ENCODE data around the gene GNAI1.

GNAI1 gene

GRCh38 chr7:80161466-80161865, 26.8 kb downstream of the GNAI1 start:
- no peak for DNase-seq

DNA sequence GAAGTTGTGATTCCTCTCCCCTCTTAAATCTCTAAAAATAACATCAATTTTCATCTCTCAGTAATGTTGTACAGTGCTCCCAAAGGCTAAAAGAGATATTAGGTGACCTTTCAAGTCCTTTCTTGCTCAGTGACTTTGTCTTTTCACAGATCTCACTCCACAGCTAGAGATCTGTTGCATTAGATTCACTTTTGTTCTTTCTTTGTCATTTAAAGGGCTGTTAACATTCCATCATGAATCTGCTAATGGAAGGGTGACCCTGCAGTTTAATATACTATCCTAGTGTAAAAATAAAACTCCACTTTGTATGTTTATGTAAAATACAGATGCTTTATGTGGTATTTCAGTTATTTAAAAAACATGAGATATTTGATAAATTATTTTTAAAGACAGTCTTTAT, 30.5 kb downstream of the GNAI1 start:
- no peak for DNase-seq

GRCh38 chr7:80170445-80170844, 35.8 kb downstream of the GNAI1 start:
- no peak for DNase-seq

DNA sequence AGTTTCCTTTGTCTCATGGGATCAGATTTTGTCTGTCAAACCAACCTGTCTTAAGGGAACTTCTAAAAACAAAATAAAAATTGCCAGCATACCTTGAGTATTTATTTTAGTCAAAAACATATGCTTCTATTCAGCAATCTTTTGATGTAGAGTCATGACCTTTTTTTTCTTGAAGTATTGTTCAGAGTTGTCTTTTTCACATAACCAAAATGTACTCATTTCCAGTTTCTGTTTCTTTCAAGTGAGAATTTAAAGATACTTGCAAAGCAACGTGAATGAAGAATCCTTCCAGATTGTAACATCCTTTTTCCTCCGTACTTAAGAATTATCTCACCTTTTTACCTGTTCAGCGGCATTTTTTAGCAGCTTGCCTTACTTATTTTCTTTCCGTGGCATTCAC, 37.8 kb downstream of the GNAI1 start:
- DNase-seq, result no peak

DNA sequence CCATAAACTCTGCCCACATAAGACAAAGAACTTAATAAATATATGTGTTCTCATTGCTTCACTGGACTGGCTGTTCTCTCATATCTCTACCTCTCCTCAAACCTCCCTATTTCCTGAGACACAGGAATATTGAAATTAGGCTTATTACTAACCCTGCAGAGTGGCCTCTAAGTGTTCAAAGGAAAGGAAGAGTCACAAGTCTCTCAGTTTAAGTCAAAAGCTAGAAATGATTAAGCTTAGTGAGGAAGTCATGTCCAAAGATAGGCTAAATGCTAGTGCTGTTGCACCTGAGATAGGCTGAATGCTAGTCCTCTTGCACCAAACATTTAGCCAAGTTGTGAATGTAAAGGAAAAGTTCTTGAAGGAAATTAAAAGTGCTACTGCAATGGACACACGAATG, 41.1 kb downstream of the GNAI1 start:
- DNase-seq, result no peak

- no peak for DNase-seq
Observed at GRCh38 chr7:80181411-80181810, 46.8 kb downstream of the GNAI1 start.

DNA sequence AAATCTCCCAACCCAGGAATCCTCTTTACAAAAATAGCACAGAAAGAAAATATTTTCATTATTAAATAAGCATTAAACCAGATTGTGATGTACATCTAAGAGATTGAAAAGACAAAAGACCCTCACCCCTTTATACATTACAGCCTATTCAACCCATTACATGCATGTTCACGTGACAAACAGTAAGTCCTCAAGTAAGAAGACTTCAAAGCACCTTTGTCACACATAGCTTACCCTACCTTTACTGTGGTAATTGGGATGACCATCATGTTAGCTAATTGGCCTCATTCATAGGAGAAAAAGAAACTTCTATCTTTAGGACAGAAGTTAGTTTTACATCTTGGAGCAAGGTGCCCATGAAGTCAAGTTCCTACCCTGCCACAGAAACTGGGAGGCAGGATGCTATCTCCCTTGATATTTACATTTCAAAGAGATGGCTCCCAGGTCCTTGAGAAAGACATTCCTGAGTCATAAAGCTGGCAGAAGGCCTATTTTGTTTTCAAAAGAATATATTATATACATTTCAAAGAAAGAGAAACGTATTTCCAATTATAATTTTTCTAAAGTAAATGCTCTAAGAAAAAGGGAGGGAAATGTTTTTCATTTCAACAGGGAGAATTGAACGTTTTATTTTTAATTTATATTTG, 48.1 kb downstream of the GNAI1 start:
- peak; percentile 35 for DNase-seq

- no peak for DNase-seq
Observed at GRCh38 chr7:80183351-80183750, 48.7 kb downstream of the GNAI1 start.

GRCh38 chr7:80183900-80184685, 49.5 kb downstream of the GNAI1 start:
- DNase-seq, result no peak

- DNase-seq, result no peak
Observed at GRCh38 chr7:80184693-80185092, 50.1 kb downstream of the GNAI1 start.

GRCh38 chr7:80185571-80185970, 50.9 kb downstream of the GNAI1 start:
- no peak for DNase-seq

DNA sequence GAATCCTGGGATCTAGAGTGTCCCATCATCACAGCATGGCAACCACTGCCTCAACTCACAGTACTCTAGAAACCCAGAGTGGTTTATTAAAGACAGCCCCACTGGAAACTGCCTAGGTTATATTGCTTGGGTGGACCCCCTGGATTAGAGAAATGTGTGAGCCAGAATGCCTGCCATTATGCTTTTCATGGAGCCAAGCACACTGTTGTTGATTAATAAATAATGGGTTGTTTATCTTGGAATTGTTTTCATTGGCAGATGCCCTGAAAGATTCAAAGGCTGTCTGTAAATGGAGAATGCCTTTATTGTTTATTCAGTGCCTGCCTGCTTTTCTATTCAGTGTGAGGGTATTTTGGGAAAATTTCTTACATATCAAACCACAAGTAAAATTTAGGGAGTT, 52.1 kb downstream of the GNAI1 start:
- DNase-seq, result peak; percentile 31

DNA sequence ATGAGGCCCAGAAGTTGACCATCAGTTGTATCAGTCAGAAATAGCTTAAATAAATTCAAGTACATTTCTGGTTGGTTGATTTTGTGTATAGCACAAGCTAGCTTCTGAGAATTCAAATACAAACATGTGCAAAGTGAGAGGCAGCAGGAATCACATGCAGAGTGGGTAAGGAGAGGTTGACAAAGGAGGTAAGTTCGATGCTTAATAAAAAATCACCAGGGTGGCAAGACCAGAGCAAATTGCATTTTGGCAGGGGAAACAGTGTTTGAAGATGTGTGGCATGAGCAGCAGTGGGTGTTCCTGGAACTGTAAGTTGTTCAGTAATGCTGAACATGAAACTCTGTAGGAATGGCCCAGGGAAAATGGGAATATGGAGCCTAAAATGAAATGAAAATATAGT, 52.6 kb downstream of the GNAI1 start:
- no peak for DNase-seq

DNA sequence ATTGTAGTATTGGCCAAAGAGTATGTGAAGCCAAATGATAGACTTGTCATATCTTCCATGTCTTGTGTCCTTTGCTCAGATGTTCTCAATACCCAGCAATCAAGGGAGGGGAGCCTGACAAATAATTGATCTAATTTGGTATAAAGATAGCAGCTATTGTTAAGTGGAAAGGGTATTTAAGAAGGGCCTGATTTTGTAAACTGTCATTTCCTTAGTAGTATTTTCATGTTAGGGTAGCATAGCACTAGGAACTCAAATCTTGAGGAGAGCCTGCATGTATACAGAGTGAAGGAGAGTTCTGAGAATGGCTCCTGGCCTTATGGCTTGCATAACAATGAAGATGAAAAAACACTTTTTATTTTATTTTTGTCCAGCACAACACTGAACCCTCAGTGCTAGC, 53.1 kb downstream of the GNAI1 start:
- no peak for DNase-seq

- no peak for DNase-seq
Observed at GRCh38 chr7:80189638-80190037, 55.0 kb downstream of the GNAI1 start.

GRCh38 chr7:80197627-80198026, 63.0 kb downstream of the GNAI1 start:
- no peak for DNase-seq

DNA sequence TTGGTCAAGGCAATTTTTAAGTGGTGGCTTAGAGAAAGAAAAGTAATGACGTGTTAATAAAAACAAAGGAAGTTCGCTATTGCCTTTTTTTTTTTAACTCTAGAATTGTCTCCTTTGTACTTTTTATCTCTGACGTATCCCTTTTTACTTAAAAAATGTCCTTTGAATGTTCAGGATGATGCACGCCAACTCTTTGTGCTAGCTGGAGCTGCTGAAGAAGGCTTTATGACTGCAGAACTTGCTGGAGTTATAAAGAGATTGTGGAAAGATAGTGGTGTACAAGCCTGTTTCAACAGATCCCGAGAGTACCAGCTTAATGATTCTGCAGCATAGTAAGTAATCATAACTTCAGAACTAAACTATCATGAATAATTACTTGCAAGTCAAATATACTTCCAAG, 64.4 kb downstream of the GNAI1 start:
- no peak for DNase-seq

- no peak for DNase-seq
Observed at GRCh38 chr7:80204454-80204853, 69.8 kb downstream of the GNAI1 start.

DNA sequence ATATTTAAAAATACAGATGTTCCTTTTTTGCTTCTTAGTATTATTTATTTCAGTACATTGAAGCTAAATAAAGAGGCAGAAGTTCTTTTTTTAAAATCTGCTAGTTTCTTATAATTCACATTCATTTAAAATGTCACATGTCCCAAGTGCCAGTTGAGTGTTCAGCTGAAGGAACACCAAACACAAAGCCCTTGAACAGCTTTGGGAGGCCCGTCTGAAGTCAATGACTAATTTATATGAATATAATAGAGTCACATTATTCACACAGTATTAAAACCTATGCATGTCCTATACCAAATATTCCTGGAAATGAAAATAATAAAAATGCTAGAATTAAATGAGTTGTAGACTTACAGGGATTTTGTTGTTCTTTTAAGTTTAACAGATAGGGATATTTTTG, 70.3 kb downstream of the GNAI1 start:
- DNase-seq, result peak; percentile 34

- DNase-seq, result no peak
Observed at GRCh38 chr7:80206763-80207162, 72.1 kb downstream of the GNAI1 start.

- no peak for DNase-seq
Observed at GRCh38 chr7:80207501-80207900, 72.9 kb downstream of the GNAI1 start.

- DNase-seq, result no peak
Observed at GRCh38 chr7:80208700-80209099, 74.1 kb downstream of the GNAI1 start.

- DNase-seq, result peak; percentile 93
Observed at GRCh38 chr7:80210400-80210799, 75.8 kb downstream of the GNAI1 start.

DNA sequence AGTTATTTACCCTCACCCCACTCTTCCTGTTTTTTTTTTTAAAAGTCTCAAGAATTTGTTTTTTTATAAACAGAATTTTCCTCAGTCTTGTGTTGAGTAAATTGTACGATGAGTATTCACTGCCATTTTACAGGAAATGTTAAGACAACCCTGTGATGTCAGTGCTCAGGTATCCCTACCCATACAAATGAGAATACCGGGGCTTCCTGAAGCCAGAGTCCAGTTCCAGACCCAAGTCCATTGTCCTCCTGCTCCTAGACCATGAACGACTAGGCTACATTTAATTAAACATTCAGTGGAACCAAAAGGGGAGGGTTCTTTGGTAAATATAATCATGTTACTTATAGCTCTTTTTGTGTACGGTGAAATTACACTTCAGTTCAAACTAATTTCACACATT, 79.2 kb downstream of the GNAI1 start:
- peak; percentile 10 for DNase-seq

GRCh38 chr7:80215734-80216133, 81.1 kb downstream of the GNAI1 start:
- DNase-seq, result peak; percentile 15
